ENCODE measurements around the gene SCRT2.

SCRT2 gene

GRCh38 chr20:617934-618690 is 57.5 kb downstream of the SCRT2 start:
- Histone ChIP-seq H3K27ac (ENCODE audit: low read length) (no peak overlapping the region), H3K79me2 (ENCODE audit: low read length) (no peaks in the 10 kb centered on the region), H3K9ac (ENCODE audit: low read length) (no peak overlapping the region), H3K4me2 (ENCODE audit: low read length) (no peak overlapping the region), H4K20me1 (ENCODE audit: insufficient read depth, low read length) (no peaks in the 10 kb centered on the region), H3K9me3 (ENCODE audit: insufficient read depth, low read length) (peaks cover 6% of the 10 kb centered on the region; the same call in 1 of the 2 replicates), H2AFZ (ENCODE audit: low read depth, low read length) (no peak overlapping the region), H3K4me3 (ENCODE audit: low read length) (no peak overlapping the region), H3K36me3 (replicated peaks; ENCODE audit: low read depth, low read length) (no peaks in the 10 kb centered on the region), H3K27me3 (ENCODE audit: low read depth, low read length) (peaks cover 11% of the 10 kb centered on the region; the same call in 1 of the 2 replicates), H3K4me1 (ENCODE audit: low read length) (peaks cover 13% of the 10 kb centered on the region)
- no peak for TF ChIP-seq EZH2phosphoT487 (IDR thresholded peaks at IDR 0.05; ENCODE audit: low read depth)
- TF ChIP-seq CTCF (IDR thresholded peaks at IDR 0.05; ENCODE audit: low read depth, low read length), result no peak

GRCh38 chr20:615514-615913 is 60.1 kb downstream of the SCRT2 start:
- Histone ChIP-seq H3K36me3 (replicated peaks; ENCODE audit: low read depth, low read length) (no peaks in the 10 kb centered on the region), H3K4me3 (ENCODE audit: low read length) (no peak overlapping the region), H3K9ac (ENCODE audit: low read length) (no peak overlapping the region), H3K9me3 (ENCODE audit: insufficient read depth, low read length) (peaks cover 6% of the 10 kb centered on the region; the same call in 1 of the 2 replicates), H4K20me1 (ENCODE audit: insufficient read depth, low read length) (no peaks in the 10 kb centered on the region), H3K4me2 (ENCODE audit: low read length) (no peak overlapping the region), H3K4me1 (ENCODE audit: low read length) (peaks cover 8% of the 10 kb centered on the region), H3K27ac (ENCODE audit: low read length) (no peak overlapping the region), H2AFZ (ENCODE audit: low read depth, low read length) (no peak overlapping the region; the same call in 1 of the 2 replicates), H3K79me2 (ENCODE audit: low read length) (no peaks in the 10 kb centered on the region), H3K27me3 (ENCODE audit: low read depth, low read length) (peaks cover 8% of the 10 kb centered on the region; the same call in 1 of the 2 replicates)
- no peak for TF ChIP-seq EZH2phosphoT487 (IDR thresholded peaks at IDR 0.05; ENCODE audit: low read depth)
- TF ChIP-seq CTCF (IDR thresholded peaks at IDR 0.05; ENCODE audit: low read depth, low read length), result no peak

GRCh38 chr20:611843-612185 is 63.8 kb downstream of the SCRT2 start:
- no peak overlapping the region for H3K27ac ChIP-seq (ENCODE audit: low read length)
- H4K20me1 ChIP-seq (ENCODE audit: insufficient read depth, low read length), result no peaks in the 10 kb centered on the region
- no peak for TF ChIP-seq EZH2phosphoT487 (IDR thresholded peaks at IDR 0.05; ENCODE audit: low read depth)
- TF ChIP-seq CTCF (IDR thresholded peaks at IDR 0.05; ENCODE audit: low read depth, low read length), result no peak
- H3K9me3 ChIP-seq (ENCODE audit: insufficient read depth, low read length), result no peaks in the 10 kb centered on the region
- H3K79me2 ChIP-seq (ENCODE audit: low read length), result no peaks in the 10 kb centered on the region
- no peak overlapping the region for H2AFZ ChIP-seq (ENCODE audit: low read depth, low read length)
- H3K27me3 ChIP-seq (ENCODE audit: low read depth, low read length), result no peaks in the 10 kb centered on the region
- no peak overlapping the region for H3K4me2 ChIP-seq (ENCODE audit: low read length)
- no peak overlapping the region for H3K4me3 ChIP-seq (ENCODE audit: low read length)
- H3K4me1 ChIP-seq (ENCODE audit: low read length), result peaks cover 8% of the 10 kb centered on the region
- no peak overlapping the region for H3K9ac ChIP-seq (ENCODE audit: low read length)
- H3K36me3 ChIP-seq (replicated peaks; ENCODE audit: low read depth, low read length), result no peaks in the 10 kb centered on the region

Measured in OCI-LY3 (cell line).